ENCODE data around the gene ZNF398. TPM values are rescaled to one million over a fixed set of nuclear protein-coding genes. Genes with fewer than 3 reads are reported as not detected.

The ZNF398 gene
- total and polyA plus RNA-seq, 2 of the 13 experiments (the other 11 are each of a cell fraction or from before 2014, with no cell fraction given), result 3.0 to 8.9 TPM

DNA sequence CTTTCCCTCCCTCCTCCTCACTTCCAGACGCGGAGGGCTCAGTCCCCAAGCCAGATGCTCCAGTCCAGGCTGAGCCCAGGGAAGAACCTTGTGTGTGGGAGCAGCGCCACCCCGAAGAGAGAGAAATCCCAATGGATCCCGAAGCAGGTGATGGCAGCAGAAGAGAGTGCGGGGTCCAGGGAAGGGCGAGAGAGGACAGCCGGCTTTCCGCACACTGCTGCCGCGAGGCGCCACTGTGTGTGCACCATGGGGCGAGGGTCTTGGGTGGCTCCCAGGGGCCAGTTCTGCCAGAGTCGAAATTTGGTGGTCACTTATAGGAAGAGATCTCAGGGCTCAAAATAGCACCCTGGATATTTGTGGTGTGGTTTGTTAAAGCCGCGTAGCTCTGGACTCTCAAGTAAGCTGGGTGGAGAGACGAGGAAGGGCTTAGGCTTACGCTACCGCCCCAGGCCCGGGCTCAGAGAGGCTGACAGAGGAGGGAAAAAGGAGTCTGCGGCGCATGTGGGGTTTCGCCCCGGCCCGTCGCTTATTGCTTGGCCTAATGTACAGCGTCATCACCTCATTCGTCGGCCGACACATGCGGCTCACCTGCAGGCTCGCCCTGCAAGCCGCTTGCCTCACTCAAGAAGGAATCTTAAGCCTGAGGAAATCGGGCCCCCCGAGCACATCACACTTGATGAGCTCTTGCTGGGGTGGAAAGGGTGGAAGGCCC lies 60.2 kb downstream of the ZNF398 start:
- no TSS peak for BruUV-seq (replicated peaks)
- Histone ChIP-seq H3K79me2 (ENCODE audit: insufficient read depth, low read length) (peaks cover 15% of the 10 kb centered on the region), H2AFZ (ENCODE audit: low read length) (no peak overlapping the region), H4K20me1 (ENCODE audit: insufficient read depth, low read length) (no peaks in the 10 kb centered on the region), H3K9ac (ENCODE audit: insufficient read depth, low read depth, low read length) (no peak overlapping the region), H3K4me2 (ENCODE audit: low read depth, low read length) (no peak overlapping the region), H3K27me3 (ENCODE audit: control insufficient read depth in 1 of 2, insufficient read depth in 2 of 2, low read length in 2 of 2) (no peaks in the 10 kb centered on the region), H3K36me3 (replicated peaks in 1 of 2; ENCODE audit: control insufficient read depth in 1 of 2, insufficient read depth in 2 of 2, low read length in 2 of 2) (peaks cover 32 to 86% of the 10 kb centered on the region in 2 experiments), H3K4me3 (replicated peaks in 1 of 3; ENCODE audit: insufficient read depth in 1 of 3, low read depth in 2 of 3, low read length in 3 of 3) (no peak overlapping the region), H3K9me3 (ENCODE audit: low read length) (no peaks in the 10 kb centered on the region), H3K27ac (ENCODE audit: extremely low read length, insufficient read depth, low read length) (no peak overlapping the region), H3K4me1 (ENCODE audit: insufficient read depth, low read length) (no peaks in the 10 kb centered on the region)
- ChIA-PET POLR2A (no interaction called here), CTCF (ENCODE audit: low intra/inter-chr PET ratio, low total read pairs) (no interaction called here)
- in situ Hi-C loops (cut with HindIII; ENCODE audit: extremely low pct_ligation_motif_present, low pct_unique_long_range_greater_than_20kb), result no loop called here
- ATAC-seq, result no peak
- intact Hi-C loops (cut with micrococcal nuclease; ENCODE audit: unreplicated experiment), result no loop called here
- 90% methylated on average over 35 of the region's 35 CpGs for WGBS (ENCODE audit: low lambda C conversion rate)
- FAIRE-seq, result no peak
- DNase-seq (ENCODE audit: low spot score), result no peak
- TF ChIP-seq MTF1 (CRISPR knock-in tag; IDR thresholded peaks at IDR 0.05), result no peak
- peak; percentile 45 for TF ChIP-seq AGO2 (optimal IDR thresholded peaks at IDR 0.05; ENCODE audit: low read depth, low read length)

DNA sequence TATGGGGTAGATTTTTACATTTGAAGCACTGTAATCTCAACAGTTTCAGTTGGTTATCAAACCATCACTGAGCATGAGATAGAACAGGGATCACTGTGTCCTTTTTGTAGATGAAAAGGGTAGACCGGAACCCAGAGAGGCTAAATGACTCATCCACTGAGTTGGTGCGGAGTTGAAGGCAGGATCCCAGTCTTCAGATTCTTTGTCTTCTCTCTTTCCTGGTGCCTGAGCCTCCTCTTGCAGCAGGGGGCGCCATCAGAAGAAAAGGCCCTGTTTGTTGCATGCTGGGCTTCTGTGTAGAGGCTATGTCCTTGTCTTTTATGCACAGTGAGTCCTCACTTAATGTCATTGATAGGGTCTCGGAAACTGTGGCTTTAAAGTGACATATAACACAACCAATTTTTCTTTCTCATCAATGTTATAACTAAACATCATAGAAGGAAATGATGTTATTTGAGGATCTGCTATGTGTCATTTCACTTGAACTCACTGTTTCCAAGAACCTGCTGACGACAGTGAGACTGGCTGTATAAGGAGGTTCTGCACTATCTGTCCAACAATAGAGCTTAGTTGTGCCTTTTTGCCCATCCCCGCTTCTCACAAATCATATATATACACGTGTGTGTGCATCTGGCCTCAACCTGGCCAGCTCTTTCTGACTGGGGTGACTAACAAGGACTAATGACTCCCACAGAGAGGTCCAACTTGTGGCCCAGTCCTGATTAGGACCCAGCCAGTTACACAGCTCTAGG lies 62.4 kb downstream of the ZNF398 start:
- Histone ChIP-seq H2AFZ (ENCODE audit: low read length) (no peak overlapping the region), H3K27ac (ENCODE audit: extremely low read length, insufficient read depth, low read length) (no peak overlapping the region), H3K4me2 (ENCODE audit: low read depth, low read length) (no peak overlapping the region), H3K27me3 (ENCODE audit: control insufficient read depth in 1 of 2, insufficient read depth in 2 of 2, low read length in 2 of 2) (no peaks in the 10 kb centered on the region), H3K36me3 (replicated peaks in 1 of 2; ENCODE audit: control insufficient read depth in 1 of 2, insufficient read depth in 2 of 2, low read length in 2 of 2) (peaks cover 32 to 84% of the 10 kb centered on the region in 2 experiments), H3K4me1 (ENCODE audit: insufficient read depth, low read length) (no peaks in the 10 kb centered on the region), H3K79me2 (ENCODE audit: insufficient read depth, low read length) (peaks cover 2% of the 10 kb centered on the region), H3K9me3 (ENCODE audit: low read length) (no peaks in the 10 kb centered on the region), H4K20me1 (ENCODE audit: insufficient read depth, low read length) (no peaks in the 10 kb centered on the region), H3K4me3 (replicated peaks in 1 of 3; ENCODE audit: insufficient read depth in 1 of 3, low read depth in 2 of 3, low read length in 3 of 3) (no peak overlapping the region), H3K9ac (ENCODE audit: insufficient read depth, low read depth, low read length) (no peak overlapping the region)
- DNase-seq (ENCODE audit: low spot score) (peak; percentile 44), FAIRE-seq (no peak), ATAC-seq (peak; percentile 78)
- intact Hi-C loops (cut with micrococcal nuclease; ENCODE audit: unreplicated experiment) (no loop called here), in situ Hi-C loops (cut with HindIII; ENCODE audit: extremely low pct_ligation_motif_present, low pct_unique_long_range_greater_than_20kb) (no loop called here)
- WGBS (ENCODE audit: low lambda C conversion rate), result 69% methylated on average over 7 of the region's 7 CpGs
- no TSS peak for BruUV-seq (replicated peaks)
- ChIA-PET CTCF (ENCODE audit: low intra/inter-chr PET ratio, low total read pairs) (no interaction called here), POLR2A (no interaction called here)
- no peak for TF ChIP-seq BRCA1 (CRISPR knock-in tag; IDR thresholded peaks at IDR 0.05)
- TF ChIP-seq STAG1 (CRISPR knock-in tag; IDR thresholded peaks at IDR 0.05), result peak; percentile 38; the same call in 1 of the 2 replicates
- TF ChIP-seq, protein P1, sequence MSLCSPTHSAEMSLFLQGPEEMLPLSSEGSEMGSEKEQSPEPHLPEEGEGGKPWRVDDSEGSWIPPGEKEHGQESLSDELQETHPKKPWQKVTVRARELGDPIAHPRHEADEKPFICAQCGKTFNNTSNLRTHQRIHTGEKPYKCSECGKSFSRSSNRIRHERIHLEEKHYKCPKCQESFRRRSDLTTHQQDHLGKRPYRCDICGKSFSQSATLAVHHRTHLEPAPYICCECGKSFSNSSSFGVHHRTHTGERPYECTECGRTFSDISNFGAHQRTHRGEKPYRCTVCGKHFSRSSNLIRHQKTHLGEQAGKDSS (CRISPR knock-in tag; IDR thresholded peaks at IDR 0.05; ENCODE audit: borderline replicate concordance, low read depth), result no peak
- TF ChIP-seq, protein P2, sequence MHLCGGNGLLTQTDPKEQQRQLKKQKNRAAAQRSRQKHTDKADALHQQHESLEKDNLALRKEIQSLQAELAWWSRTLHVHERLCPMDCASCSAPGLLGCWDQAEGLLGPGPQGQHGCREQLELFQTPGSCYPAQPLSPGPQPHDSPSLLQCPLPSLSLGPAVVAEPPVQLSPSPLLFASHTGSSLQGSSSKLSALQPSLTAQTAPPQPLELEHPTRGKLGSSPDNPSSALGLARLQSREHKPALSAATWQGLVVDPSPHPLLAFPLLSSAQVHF (CRISPR knock-in tag; IDR thresholded peaks at IDR 0.05), result no peak
- 0 out of 2 replicates have a peak, but pooled peaks have one; percentile 49 for TF ChIP-seq FOSL2 (CRISPR knock-in tag; IDR thresholded peaks at IDR 0.05)
- TF ChIP-seq SMC3 (IDR thresholded peaks at IDR 0.05; ENCODE audit: low read length), result peak; percentile 50; the same call in 1 of the 2 replicates
- TF ChIP-seq, protein P3, sequence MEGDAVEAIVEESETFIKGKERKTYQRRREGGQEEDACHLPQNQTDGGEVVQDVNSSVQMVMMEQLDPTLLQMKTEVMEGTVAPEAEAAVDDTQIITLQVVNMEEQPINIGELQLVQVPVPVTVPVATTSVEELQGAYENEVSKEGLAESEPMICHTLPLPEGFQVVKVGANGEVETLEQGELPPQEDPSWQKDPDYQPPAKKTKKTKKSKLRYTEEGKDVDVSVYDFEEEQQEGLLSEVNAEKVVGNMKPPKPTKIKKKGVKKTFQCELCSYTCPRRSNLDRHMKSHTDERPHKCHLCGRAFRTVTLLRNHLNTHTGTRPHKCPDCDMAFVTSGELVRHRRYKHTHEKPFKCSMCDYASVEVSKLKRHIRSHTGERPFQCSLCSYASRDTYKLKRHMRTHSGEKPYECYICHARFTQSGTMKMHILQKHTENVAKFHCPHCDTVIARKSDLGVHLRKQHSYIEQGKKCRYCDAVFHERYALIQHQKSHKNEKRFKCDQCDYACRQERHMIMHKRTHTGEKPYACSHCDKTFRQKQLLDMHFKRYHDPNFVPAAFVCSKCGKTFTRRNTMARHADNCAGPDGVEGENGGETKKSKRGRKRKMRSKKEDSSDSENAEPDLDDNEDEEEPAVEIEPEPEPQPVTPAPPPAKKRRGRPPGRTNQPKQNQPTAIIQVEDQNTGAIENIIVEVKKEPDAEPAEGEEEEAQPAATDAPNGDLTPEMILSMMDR (CRISPR knock-in tag; IDR thresholded peaks at IDR 0.05), result peak; percentile 75
- peak; percentile 94 for TF ChIP-seq ZNF441 (CRISPR knock-in tag; IDR thresholded peaks at IDR 0.05; ENCODE audit: borderline replicate concordance)
- no peak for TF ChIP-seq ZNF724P (CRISPR knock-in tag; IDR thresholded peaks at IDR 0.05; ENCODE audit: borderline replicate concordance)
- TF ChIP-seq GATAD1 (CRISPR knock-in tag; IDR thresholded peaks at IDR 0.05), result 0 out of 2 replicates have a peak, but pooled peaks have one; percentile 15
- TF ChIP-seq KMT2A (CRISPR knock-in tag; IDR thresholded peaks at IDR 0.05), result no peak
